ENCODE results near the gene STK24.

The STK24 gene

DNA sequence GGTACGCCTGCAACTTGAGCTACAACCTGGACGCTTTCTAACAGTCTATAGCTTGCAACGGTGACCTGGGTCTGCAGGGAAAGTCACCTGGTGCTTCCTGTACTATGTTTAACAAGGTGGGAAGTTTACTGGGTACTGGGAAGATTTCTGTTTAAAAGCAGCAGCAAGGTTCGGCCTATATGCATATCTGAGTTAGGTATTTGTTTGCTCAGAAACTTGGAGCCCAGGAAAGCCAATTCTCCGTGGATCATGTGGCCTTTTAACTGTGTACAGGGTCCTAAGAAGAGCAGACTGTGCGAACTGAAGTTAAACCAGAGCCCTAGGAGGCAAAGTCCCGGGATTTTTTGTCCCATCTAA lies 103.1 kb downstream of the STK24 start:
- no peak overlapping the region for H3K27ac ChIP-seq (ENCODE audit: low read length)
- WGBS (ENCODE audit: insufficient coverage, insufficient read length): no CpG with 5 or more reads among the region's 7 CpGs

DNA sequence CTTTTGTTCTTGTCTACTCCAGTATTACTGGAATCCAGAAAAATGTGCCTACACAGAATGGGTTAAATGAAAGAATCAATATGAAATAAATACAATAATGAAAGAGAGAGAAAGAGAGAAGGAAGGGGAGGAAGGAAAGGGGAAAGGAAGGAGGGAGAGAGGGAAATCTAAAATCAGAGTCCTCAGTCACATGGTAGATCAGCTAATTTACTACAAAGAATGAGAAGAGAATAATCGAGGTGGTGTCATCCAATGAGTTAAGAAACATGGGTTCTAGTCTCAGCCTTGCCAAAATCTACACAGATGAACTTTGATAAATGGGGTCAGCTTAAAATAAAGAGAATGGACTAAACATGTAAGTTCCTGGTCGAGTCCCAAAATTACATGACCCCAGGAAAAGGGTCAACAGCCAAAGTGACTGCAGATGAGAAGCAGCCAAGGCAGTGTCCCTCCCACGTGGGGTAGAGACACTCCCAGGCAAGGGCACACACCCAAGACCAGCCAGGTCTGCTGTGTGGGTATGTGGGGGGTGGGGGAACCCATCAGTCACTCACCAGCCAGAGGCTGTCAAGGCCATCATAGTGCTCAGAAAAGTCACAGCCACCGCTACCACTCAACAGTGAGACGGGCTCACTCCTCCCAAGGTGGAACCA lies 103.6 kb downstream of the STK24 start:
- Histone ChIP-seq H3K4me3 (ENCODE audit: low read length) (no peak overlapping the region), H3K27me3 (ENCODE audit: control insufficient read depth, insufficient read depth, low read length) (no peaks in the 10 kb centered on the region), H3K36me3 (ENCODE audit: control insufficient read depth, insufficient read depth, low read length) (peaks cover 15% of the 10 kb centered on the region), H3K27ac (ENCODE audit: low read length) (no peak overlapping the region), H3K4me1 (ENCODE audit: control insufficient read depth, insufficient read depth, low read length) (peaks cover 8% of the 10 kb centered on the region), H3K9me3 (ENCODE audit: control insufficient read depth, insufficient read depth, low read length) (no peaks in the 10 kb centered on the region)
- DNase-seq (ENCODE audit: low read depth, low spot score): no peak
- WGBS (ENCODE audit: insufficient coverage, insufficient read length): no CpG with 5 or more reads among the region's 5 CpGs

More for the DNA sequence above, 103.1 kb downstream of the STK24 start:
- Histone ChIP-seq H3K36me3 (ENCODE audit: control insufficient read depth, insufficient read depth, low read length) (peaks cover 15% of the 10 kb centered on the region), H3K9me3 (ENCODE audit: control insufficient read depth, insufficient read depth, low read length) (no peaks in the 10 kb centered on the region), H3K4me3 (ENCODE audit: low read length) (no peak overlapping the region), H3K4me1 (ENCODE audit: control insufficient read depth, insufficient read depth, low read length) (peaks cover 9% of the 10 kb centered on the region), H3K27me3 (ENCODE audit: control insufficient read depth, insufficient read depth, low read length) (no peaks in the 10 kb centered on the region)
- DNase-seq (ENCODE audit: low read depth, low spot score): no peak

DNA sequence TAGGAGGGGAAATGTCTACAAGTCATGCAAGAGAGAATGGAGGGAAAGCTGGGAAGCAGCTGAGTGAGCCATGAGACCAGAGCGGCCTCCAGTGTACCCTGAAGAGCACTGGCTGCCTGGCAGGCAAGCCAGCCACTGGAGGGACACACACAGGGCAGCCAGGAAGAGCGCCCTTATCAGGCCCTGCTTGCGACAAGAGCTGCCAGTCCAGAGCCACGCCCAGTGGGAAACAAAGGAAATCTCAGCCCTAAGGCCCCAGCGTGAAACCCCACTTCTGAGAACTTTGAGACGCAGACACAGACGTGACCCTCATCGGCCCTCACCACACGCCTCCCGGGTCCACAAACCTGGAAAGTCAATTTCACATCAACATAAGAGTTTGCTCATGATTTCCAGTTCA lies 105.0 kb downstream of the STK24 start:
- Histone ChIP-seq H3K27me3 (ENCODE audit: control insufficient read depth, insufficient read depth, low read length) (no peaks in the 10 kb centered on the region), H3K27ac (ENCODE audit: low read length) (no peak overlapping the region), H3K4me3 (ENCODE audit: low read length) (no peak overlapping the region), H3K9me3 (ENCODE audit: control insufficient read depth, insufficient read depth, low read length) (no peaks in the 10 kb centered on the region), H3K36me3 (ENCODE audit: control insufficient read depth, insufficient read depth, low read length) (peaks cover 15% of the 10 kb centered on the region), H3K4me1 (ENCODE audit: control insufficient read depth, insufficient read depth, low read length) (peaks cover 7% of the 10 kb centered on the region; the same call in 1 of the 2 replicates)
- no CpG with 5 or more reads among the region's 10 CpGs for WGBS (ENCODE audit: insufficient coverage, insufficient read length)
- DNase-seq (ENCODE audit: low read depth, low spot score): no peak

DNA sequence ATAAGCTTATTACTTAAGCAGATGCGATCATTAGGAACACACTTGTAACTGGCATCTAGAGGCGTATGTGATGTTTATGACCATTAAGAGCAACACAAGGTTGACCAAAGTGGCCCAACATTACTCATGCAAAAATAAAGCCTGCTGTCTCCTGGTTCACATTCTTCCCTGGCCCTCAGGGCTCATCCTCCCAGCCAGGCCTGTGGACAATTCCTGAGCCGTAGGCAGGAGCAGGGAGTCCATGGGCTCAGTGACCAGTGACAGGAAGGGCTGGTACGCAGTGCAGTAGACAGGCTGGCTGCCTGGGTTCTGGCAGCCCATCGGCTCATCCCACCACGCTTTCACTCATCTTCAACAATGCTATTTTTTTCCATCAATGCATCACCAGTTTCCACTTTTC lies 106.0 kb downstream of the STK24 start:
- Histone ChIP-seq H3K27ac (ENCODE audit: low read length) (no peak overlapping the region), H3K9me3 (ENCODE audit: control insufficient read depth, insufficient read depth, low read length) (no peaks in the 10 kb centered on the region), H3K27me3 (ENCODE audit: control insufficient read depth, insufficient read depth, low read length) (no peaks in the 10 kb centered on the region), H3K4me3 (ENCODE audit: low read length) (no peak overlapping the region), H3K36me3 (ENCODE audit: control insufficient read depth, insufficient read depth, low read length) (peaks cover 15% of the 10 kb centered on the region), H3K4me1 (ENCODE audit: control insufficient read depth, insufficient read depth, low read length) (0 out of 2 replicates have a peak, but pooled peaks cover 3% of the 10 kb centered on the region)
- 100% methylated on average over 1 of the region's 6 CpGs for WGBS (ENCODE audit: insufficient coverage, insufficient read length)
- no peak for DNase-seq (ENCODE audit: low read depth, low spot score)

DNA sequence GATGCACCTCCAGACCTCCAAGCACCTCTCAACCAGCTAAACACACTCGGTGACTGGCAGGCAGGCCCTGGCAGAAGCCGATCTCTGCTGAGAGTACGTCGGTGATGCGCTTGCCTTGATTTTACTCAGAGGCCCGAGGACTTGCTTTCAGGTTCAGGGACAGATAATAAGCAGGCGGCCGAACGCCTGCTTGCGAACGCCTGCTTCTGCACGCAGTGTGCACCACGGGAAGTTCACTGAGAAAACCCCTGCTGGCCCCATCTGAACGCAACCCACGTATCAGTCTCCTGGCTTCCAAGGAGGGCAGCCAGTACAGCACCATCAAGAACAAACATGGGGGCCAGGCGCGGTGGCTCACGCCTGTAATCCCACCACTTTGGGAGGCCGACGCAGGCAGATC lies 108.0 kb downstream of the STK24 start:
- Histone ChIP-seq H3K27ac (ENCODE audit: low read length) (no peak overlapping the region), H3K4me3 (ENCODE audit: low read length) (no peak overlapping the region), H3K9me3 (ENCODE audit: control insufficient read depth, insufficient read depth, low read length) (no peaks in the 10 kb centered on the region), H3K4me1 (ENCODE audit: control insufficient read depth, insufficient read depth, low read length) (no peaks in the 10 kb centered on the region), H3K36me3 (ENCODE audit: control insufficient read depth, insufficient read depth, low read length) (peaks cover 12% of the 10 kb centered on the region), H3K27me3 (ENCODE audit: control insufficient read depth, insufficient read depth, low read length) (no peaks in the 10 kb centered on the region)
- no CpG with 5 or more reads among the region's 20 CpGs for WGBS (ENCODE audit: insufficient coverage, insufficient read length)
- DNase-seq (ENCODE audit: low read depth, low spot score): no peak

DNA sequence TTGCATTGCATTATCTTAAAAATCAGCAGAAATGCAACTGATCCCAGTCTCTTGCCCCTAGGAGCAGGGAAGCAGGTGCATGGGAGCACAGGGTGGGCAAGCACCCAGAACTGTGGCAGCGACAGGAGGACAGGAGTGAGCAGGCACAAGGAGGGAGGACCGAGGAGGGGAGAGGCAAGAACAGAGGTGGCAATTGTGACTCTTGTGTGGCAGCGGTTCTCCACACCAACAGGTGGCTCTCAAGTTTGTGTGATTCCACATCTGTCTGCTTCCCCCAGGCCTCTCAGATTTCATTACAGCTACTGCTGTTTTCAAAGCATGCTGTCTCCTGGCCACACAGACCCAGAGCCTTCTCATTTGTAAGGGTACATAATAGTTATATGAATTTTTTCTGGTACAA lies 108.5 kb downstream of the STK24 start:
- H3K36me3 ChIP-seq (ENCODE audit: control insufficient read depth, insufficient read depth, low read length): peaks cover 9% of the 10 kb centered on the region
- no peaks in the 10 kb centered on the region for H3K9me3 ChIP-seq (ENCODE audit: control insufficient read depth, insufficient read depth, low read length)
- H3K27me3 ChIP-seq (ENCODE audit: control insufficient read depth, insufficient read depth, low read length): no peaks in the 10 kb centered on the region
- no peak overlapping the region for H3K4me3 ChIP-seq (ENCODE audit: low read length)
- H3K27ac ChIP-seq (ENCODE audit: low read length): no peak overlapping the region
- no CpG with 5 or more reads among the region's 3 CpGs for WGBS (ENCODE audit: insufficient coverage, insufficient read length)
- no peaks in the 10 kb centered on the region for H3K4me1 ChIP-seq (ENCODE audit: control insufficient read depth, insufficient read depth, low read length)
- no peak for DNase-seq (ENCODE audit: low read depth, low spot score)

DNA sequence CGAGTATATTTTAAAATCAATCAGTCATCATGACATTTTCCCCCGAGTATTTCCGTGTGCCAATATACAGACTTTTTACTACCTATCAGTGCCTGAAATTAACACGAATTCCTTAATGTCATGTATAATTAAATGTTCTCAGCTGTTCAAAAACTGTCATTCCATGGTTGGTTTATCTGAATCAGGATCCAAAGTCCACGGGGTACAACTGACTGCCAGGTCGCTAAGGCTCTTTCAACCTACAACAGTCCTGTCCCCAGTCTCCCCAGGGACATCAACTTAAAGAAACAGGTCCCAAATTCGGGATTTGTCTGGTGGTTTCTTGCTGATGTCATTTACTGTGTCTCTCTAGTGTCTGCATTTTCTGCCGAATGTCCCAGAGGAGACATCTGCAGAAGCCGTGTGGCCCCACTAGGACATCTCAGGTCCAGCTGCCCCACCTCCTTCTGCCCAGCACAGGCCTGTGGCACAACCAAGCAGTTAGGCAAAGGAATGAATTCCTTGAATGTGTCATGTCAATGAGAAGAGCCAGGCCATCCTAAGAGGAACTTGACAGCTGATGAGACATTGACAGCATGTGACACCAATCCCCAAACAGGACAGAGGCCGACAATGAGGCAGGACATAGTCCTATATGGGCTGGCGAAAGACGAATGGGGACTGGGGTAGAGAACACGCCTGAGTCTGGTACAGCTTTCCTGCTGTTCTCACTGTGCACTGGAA lies 109.5 kb downstream of the STK24 start:
- Histone ChIP-seq H3K4me3 (ENCODE audit: low read length) (no peak overlapping the region), H3K36me3 (ENCODE audit: control insufficient read depth, insufficient read depth, low read length) (peaks cover 9% of the 10 kb centered on the region), H3K4me1 (ENCODE audit: control insufficient read depth, insufficient read depth, low read length) (no peaks in the 10 kb centered on the region), H3K9me3 (ENCODE audit: control insufficient read depth, insufficient read depth, low read length) (no peaks in the 10 kb centered on the region), H3K27me3 (ENCODE audit: control insufficient read depth, insufficient read depth, low read length) (no peaks in the 10 kb centered on the region), H3K27ac (ENCODE audit: low read length) (no peak overlapping the region)
- WGBS (ENCODE audit: insufficient coverage, insufficient read length): no CpG with 5 or more reads among the region's 13 CpGs
- no peak for DNase-seq (ENCODE audit: low read depth, low spot score)

DNA sequence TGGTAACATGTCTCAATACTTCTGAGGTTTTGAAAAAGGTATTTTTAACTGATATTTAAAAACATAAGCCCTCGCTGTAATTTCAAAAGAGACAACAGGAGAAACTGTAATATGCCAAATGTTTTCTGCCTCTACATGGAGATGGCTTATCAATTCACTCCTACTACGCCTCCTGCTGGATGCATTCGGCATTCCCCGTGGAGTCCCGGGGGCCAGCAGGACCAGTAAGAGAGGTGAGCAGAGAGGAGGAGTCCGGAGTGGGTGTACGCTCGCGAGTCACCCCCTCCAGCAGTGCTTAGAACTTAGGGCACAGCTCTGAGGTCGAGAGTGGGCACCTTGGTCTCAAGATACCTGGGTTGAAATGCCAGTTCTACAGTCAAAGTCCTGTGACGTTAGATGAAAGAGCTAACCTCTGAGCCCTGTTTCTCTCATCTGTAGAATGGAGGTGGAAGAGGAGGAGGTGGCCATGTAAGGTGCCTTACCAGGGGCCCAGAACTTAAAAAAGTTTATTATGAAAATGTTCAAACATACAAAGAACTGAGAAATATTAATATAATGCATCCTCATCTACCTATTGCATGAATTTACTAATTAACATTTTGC lies 110.2 kb downstream of the STK24 start:
- Histone ChIP-seq H3K4me3 (ENCODE audit: low read length) (no peak overlapping the region), H3K27me3 (ENCODE audit: control insufficient read depth, insufficient read depth, low read length) (no peaks in the 10 kb centered on the region), H3K36me3 (ENCODE audit: control insufficient read depth, insufficient read depth, low read length) (peaks cover 3% of the 10 kb centered on the region), H3K27ac (ENCODE audit: low read length) (no peak overlapping the region), H3K4me1 (ENCODE audit: control insufficient read depth, insufficient read depth, low read length) (no peaks in the 10 kb centered on the region), H3K9me3 (ENCODE audit: control insufficient read depth, insufficient read depth, low read length) (no peaks in the 10 kb centered on the region)
- no peak for DNase-seq (ENCODE audit: low read depth, low spot score)
- no CpG with 5 or more reads among the region's 11 CpGs for WGBS (ENCODE audit: insufficient coverage, insufficient read length)

DNA sequence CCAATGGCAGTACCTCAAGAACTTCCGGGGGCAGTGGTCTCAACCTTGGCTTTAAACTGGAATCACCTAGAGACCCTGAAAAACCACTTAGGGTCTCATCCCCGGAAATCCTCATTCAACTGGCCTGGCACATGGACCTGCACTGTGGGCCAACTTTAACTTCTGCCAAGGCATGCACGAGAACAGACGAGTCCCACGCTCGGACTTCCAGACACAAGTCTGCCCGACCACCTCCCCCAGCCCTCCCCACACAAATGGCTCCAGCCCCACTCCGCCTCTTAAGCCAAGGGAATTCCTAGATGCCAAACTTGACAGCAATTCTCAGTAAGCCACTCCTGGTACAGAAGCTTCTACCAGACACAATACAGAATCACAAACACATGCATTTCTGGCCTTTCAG lies 114.0 kb downstream of the STK24 start:
- H3K36me3 ChIP-seq (ENCODE audit: control insufficient read depth, insufficient read depth, low read length): peaks cover 6% of the 10 kb centered on the region; the same call in 1 of the 2 replicates
- H3K27ac ChIP-seq (ENCODE audit: low read length): no peak overlapping the region
- H3K4me1 ChIP-seq (ENCODE audit: control insufficient read depth, insufficient read depth, low read length): no peaks in the 10 kb centered on the region
- WGBS (ENCODE audit: insufficient coverage, insufficient read length): no CpG with 5 or more reads among the region's 8 CpGs
- H3K27me3 ChIP-seq (ENCODE audit: control insufficient read depth, insufficient read depth, low read length): no peaks in the 10 kb centered on the region
- no peak overlapping the region for H3K4me3 ChIP-seq (ENCODE audit: low read length)
- no peaks in the 10 kb centered on the region for H3K9me3 ChIP-seq (ENCODE audit: control insufficient read depth, insufficient read depth, low read length)
- DNase-seq (ENCODE audit: low read depth, low spot score): no peak

DNA sequence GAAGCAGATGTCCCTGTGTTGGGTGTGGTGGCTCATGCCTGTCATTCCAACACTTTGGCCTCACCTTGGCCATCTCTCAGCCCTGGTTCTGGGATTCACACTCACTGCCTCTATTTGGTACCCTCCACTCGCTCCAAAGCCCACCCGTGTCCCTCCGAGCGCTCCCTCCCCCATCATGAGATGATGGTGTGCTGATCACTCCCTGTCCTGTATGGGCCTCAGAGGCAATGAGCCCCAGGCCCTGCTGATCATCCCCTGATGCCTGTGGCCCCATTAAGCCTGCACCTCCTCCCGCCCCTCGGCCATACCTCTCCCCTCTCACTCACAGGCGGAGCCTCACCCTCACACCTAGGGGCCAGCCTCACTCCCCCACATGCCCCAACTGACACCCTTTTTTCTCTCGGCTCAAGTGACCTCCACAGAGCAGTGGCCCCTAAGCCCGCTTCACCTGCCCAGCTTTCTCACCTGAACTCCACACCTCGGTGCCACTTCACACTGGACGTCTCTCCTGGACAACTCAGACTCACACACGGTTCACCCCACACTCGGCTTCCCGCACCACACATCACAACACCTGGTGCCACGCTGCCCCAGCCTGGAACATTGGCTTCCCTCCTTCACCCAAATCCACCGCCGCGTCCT lies 114.5 kb downstream of the STK24 start:
- no peak for DNase-seq (ENCODE audit: low read depth, low spot score)
- H3K4me1 ChIP-seq (ENCODE audit: control insufficient read depth, insufficient read depth, low read length): no peaks in the 10 kb centered on the region
- H3K36me3 ChIP-seq (ENCODE audit: control insufficient read depth, insufficient read depth, low read length): peaks cover 6% of the 10 kb centered on the region; the same call in 1 of the 2 replicates
- H3K27ac ChIP-seq (ENCODE audit: low read length): no peak overlapping the region
- no peaks in the 10 kb centered on the region for H3K27me3 ChIP-seq (ENCODE audit: control insufficient read depth, insufficient read depth, low read length)
- WGBS (ENCODE audit: insufficient coverage, insufficient read length): no CpG with 5 or more reads among the region's 18 CpGs
- no peak overlapping the region for H3K4me3 ChIP-seq (ENCODE audit: low read length)
- no peaks in the 10 kb centered on the region for H3K9me3 ChIP-seq (ENCODE audit: control insufficient read depth, insufficient read depth, low read length)

All from iPS DF 6.9 (cell line).